Breast epithelium (tissue), 4 donors: ENCODE data around the gene RASGRP1. TPM values are rescaled to one million over a fixed set of nuclear protein-coding genes. Genes with fewer than 3 reads are reported as not detected.

Experiments
- DNase-seq, 2 donors: peaks; one replicate each; pipeline ENCODE4 v3.0.0-alpha.2; 2019; ENCODE audit warnings: low spot score in 2 of 2
- H3K27ac ChIP-seq, 2 donors: fragments of 200-600 bp; sonication (generic) in 1 of 2; one replicate each; pipeline ENCODE4 v1.5.1; 2016 to 2019; ENCODE audit warnings: mild to moderate bottlenecking in 1 of 2
- H3K27me3 ChIP-seq, 2 donors: fragments of 200-600 bp; sonication (generic) in 1 of 2; one replicate each; pipeline versions ENCODE4 v1.5.1 to v1.6.0; 2017 to 2019; ENCODE audit warnings: control low read depth in 1 of 2, mild to moderate bottlenecking in 1 of 2
- H3K36me3 ChIP-seq: fragments of 200-600 bp; one replicate; pipeline ENCODE4 v1.5.1; 2019
- H3K4me1 ChIP-seq, 2 donors: fragments of 200-600 bp; sonication (generic); one replicate each; pipeline ENCODE4 v1.5.1; 2016 to 2019; ENCODE audit warnings: control low read depth in 1 of 2
- H3K4me3 ChIP-seq, 3 donors: fragments of 200-600 bp; sonication (generic); 1 replicate in 2 of 3; 2 replicates in 1 of 3; pipeline ENCODE4 v1.5.1; 2016 to 2019; ENCODE audit warnings: mild to moderate bottlenecking in 3 of 3, moderate library complexity in 2 of 3
- H3K9me3 ChIP-seq, 2 donors: fragments of 200-600 bp; sonication (generic) in 1 of 2; one replicate each; pipeline ENCODE4 v1.5.1; 2016 to 2019; ENCODE audit warnings: control low read depth in 1 of 2
- POLR2A ChIP-seq: fragments of 450-650 bp; IDR thresholded peaks from one replicate; pipeline ENCODE4 v1.6.1; 2016; ENCODE audit warnings: antibody characterized with exemption, mild to moderate bottlenecking, moderate library complexity
- POLR2AphosphoS5 ChIP-seq, 3 donors: sonication (generic); formaldehyde crosslinking; IDR thresholded peaks; one replicate each; pipeline ENCODE4 v1.6.1; 2017; ENCODE audit warnings: antibody characterized with exemption in 3 of 3
- intact Hi-C: fragments of 100-400 bp; cut with DNase I; formaldehyde crosslinking; loops from one replicate; pipeline ENCODE4 v1.15.1; 2023; ENCODE audit warnings: low total_unique reads
- total RNA-seq, 3 donors: library from RNA; depleted of rRNA; stranded (reverse); fragments of >200 nt; gene quantifications; one replicate each; pipeline ENCODE4 v1.1.0, GENCODE V29; 2016
- TF ChIP-seq, protein P1 (sequence below), 3 donors: fragments of 450-650 bp; IDR thresholded peaks; one replicate each; pipeline ENCODE4 v1.5.1; 2016 to 2017; ENCODE audit warnings: antibody characterized with exemption in 3 of 3, mild to moderate bottlenecking in 3 of 3, moderate library complexity in 3 of 3

Gene RASGRP1
- total RNA-seq, 3 donors from 2014 or later = 0.96 to 4.8 (median 1.3) TPM

DNA sequence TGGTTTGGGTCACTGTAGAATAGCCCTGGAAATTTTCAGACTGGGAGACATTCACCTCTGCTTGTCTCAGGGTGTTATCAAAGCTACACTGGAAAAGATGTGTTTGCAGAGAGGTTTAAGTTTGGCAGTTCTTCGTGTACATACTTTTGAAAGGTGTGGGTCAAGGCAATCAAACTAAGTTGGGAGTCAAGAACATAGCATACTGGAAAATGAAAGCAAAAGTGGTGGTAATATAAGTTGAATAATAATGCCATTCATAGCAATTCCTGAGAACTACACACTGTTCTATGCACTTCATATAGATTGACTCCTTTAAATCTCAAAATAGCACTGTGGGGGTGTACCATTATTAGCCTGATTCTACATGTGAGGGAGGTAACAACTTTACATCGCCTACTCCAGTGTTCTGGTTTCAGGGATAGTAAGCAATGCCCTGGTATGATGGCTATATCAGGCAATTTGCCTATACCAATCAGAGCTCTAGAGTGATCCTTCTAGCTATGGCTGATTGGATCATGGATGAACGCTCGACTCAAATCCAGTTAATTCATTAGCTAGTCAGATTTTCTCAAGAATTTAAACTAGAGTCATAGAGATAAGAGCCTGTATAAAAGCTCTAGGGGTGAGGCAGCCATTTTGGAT lies 44.6 kb upstream of the RASGRP1 start:
- H3K36me3 ChIP-seq = no peaks in the 10 kb centered on the region
- no peaks in the 10 kb centered on the region for H3K9me3 ChIP-seq
- H3K27ac ChIP-seq = no peak overlapping the region
- H3K4me3 ChIP-seq = no peak overlapping the region
- TF ChIP-seq POLR2A = no peak
- no peak for TF ChIP-seq POLR2AphosphoS5 (IDR thresholded peaks at IDR 0.05)
- TF ChIP-seq, protein P1, sequence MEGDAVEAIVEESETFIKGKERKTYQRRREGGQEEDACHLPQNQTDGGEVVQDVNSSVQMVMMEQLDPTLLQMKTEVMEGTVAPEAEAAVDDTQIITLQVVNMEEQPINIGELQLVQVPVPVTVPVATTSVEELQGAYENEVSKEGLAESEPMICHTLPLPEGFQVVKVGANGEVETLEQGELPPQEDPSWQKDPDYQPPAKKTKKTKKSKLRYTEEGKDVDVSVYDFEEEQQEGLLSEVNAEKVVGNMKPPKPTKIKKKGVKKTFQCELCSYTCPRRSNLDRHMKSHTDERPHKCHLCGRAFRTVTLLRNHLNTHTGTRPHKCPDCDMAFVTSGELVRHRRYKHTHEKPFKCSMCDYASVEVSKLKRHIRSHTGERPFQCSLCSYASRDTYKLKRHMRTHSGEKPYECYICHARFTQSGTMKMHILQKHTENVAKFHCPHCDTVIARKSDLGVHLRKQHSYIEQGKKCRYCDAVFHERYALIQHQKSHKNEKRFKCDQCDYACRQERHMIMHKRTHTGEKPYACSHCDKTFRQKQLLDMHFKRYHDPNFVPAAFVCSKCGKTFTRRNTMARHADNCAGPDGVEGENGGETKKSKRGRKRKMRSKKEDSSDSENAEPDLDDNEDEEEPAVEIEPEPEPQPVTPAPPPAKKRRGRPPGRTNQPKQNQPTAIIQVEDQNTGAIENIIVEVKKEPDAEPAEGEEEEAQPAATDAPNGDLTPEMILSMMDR (IDR thresholded peaks at IDR 0.05) = no peak
- no peak for DNase-seq
- H3K27me3 ChIP-seq = no peaks in the 10 kb centered on the region
- intact Hi-C loops = no loop called here
- H3K4me1 ChIP-seq = no peaks in the 10 kb centered on the region

DNA sequence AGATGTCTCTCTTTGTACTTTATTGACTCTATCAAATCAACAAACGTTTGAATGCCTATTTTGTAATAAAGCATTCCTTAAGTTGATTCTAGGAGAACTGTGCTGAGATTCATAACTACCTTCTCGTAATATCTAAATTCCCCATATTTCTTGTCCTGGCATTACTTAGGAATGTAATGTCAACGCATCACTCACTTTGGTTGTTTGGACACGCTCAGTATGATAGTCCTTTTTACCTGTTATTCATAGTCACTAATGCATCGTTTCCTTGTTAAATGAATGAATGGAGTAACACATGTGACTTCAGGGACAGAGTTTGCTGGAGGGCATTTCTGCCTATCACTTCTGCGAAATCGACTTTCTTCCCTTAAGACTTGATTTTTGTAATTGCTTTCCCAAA lies 44.1 kb upstream of the RASGRP1 start:
- intact Hi-C loops = no loop called here
- DNase-seq = no peak
- Histone ChIP-seq H3K27ac (no peak overlapping the region), H3K4me3 (no peak overlapping the region), H3K4me1 (no peaks in the 10 kb centered on the region), H3K27me3 (no peaks in the 10 kb centered on the region), H3K9me3 (no peaks in the 10 kb centered on the region), H3K36me3 (no peaks in the 10 kb centered on the region)
- TF ChIP-seq POLR2A (no peak), POLR2AphosphoS5 (IDR thresholded peaks at IDR 0.05) (no peak)
- TF ChIP-seq, protein P1 (IDR thresholded peaks at IDR 0.05) = no peak

DNA sequence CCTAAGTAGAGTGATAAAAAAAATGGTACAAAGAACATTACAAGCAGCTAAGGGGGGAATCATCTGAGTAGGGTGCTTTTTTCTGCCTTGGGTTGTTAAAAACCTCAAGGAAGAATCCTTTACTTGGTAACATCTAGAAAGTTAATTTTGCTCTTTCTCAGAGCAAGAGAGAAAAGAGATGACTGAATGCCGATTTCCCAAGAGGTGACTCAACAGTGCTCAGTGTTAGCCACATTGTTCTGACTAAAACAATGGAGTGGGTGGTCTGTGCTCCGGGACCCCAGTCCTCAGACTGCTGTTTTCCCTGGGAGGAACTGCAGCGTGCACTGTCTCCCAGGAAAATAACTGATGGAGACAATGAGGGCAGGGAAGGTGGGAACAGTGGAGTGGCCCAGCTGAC lies 41.1 kb upstream of the RASGRP1 start:
- Histone ChIP-seq H3K9me3 (no peaks in the 10 kb centered on the region), H3K36me3 (no peaks in the 10 kb centered on the region), H3K27me3 (no peaks in the 10 kb centered on the region), H3K27ac (no peak overlapping the region), H3K4me1 (no peaks in the 10 kb centered on the region), H3K4me3 (no peak overlapping the region)
- TF ChIP-seq POLR2A = no peak
- no peak for TF ChIP-seq POLR2AphosphoS5 (IDR thresholded peaks at IDR 0.05)
- TF ChIP-seq, protein P1 (IDR thresholded peaks at IDR 0.05) = no peak
- no peak for DNase-seq
- intact Hi-C loops = no loop called here

DNA sequence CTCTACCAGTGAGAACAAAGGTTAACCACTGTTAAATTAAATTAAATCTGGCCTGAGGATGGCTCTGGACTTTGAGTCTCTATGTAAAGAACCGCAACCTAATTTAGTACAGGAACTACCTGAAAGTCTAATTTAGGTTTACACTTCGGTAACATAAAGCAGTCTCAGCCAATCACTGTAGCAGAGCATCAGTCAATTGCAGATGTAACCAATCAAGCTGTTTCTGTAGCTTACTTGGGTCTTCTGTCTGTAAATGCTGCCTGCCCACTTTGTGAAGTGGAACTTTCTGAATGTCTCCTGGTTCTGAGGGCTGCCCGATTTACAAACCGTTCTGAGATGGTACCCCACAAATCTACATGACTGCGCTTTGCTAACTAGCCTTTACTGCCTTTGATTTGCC lies 39.1 kb upstream of the RASGRP1 start:
- Histone ChIP-seq H3K4me1 (no peaks in the 10 kb centered on the region), H3K27me3 (no peaks in the 10 kb centered on the region), H3K4me3 (no peak overlapping the region), H3K9me3 (no peaks in the 10 kb centered on the region), H3K36me3 (no peaks in the 10 kb centered on the region), H3K27ac (no peak overlapping the region)
- DNase-seq = no peak
- TF ChIP-seq POLR2A (no peak), POLR2AphosphoS5 (IDR thresholded peaks at IDR 0.05) (no peak)
- TF ChIP-seq, protein P1 (IDR thresholded peaks at IDR 0.05) = no peak
- intact Hi-C loops = no loop called here

DNA sequence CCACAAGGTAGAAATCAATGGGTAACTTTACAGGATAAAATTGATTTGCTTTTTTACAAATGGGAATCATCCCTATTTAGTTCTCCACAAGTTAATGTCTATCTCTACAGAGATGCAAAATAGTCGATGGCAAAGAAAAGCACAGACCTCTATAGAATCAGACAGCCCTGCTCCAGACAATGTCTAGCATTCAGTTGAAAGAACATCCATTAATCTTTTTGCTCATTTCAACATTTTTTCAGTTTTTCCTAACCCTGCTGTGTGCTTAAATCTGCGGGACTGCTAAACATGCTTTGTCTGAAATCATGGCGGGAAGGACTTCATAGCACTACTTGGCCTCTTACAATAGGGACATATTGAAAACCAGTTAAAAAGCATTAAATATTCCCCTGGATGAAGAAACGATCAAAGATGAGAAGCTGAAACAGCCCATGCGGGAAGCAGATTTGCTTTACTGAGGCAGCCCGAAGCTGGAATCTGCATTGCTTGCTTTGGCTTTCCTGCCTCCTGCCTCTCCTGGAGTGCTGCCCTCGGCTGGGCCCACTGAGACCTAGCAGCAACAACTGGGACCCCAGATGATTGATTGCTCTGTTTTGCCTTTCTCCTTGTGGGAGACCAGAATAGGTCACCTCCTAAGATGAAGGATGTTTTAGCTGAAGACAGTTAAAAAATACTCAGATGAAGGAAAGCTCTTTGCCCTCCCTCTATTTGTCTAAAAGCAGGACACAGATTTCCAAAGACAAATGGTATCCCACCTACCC lies 38.5 kb upstream of the RASGRP1 start:
- Histone ChIP-seq H3K27me3 (no peaks in the 10 kb centered on the region), H3K27ac (no peak overlapping the region), H3K9me3 (no peaks in the 10 kb centered on the region), H3K4me3 (no peak overlapping the region), H3K4me1 (no peaks in the 10 kb centered on the region), H3K36me3 (no peaks in the 10 kb centered on the region)
- no peak for DNase-seq
- TF ChIP-seq, protein P1 (IDR thresholded peaks at IDR 0.05) = no peak
- TF ChIP-seq POLR2AphosphoS5 (IDR thresholded peaks at IDR 0.05) (no peak), POLR2A (no peak)
- intact Hi-C loops = no loop called here
